HG02885 (cell line): Measurements from ENCODE around the gene PCDHGA1.

Experiments used
- ATAC-seq: cut with Tn5 transposase; IDR thresholded peaks from one replicate; pipeline ENCODE4 v1.9.1; 2021; ENCODE audit warnings: mild to moderate bottlenecking; ENCODE audit not compliant: unreplicated experiment, poor library complexity

The PCDHGA1 gene

GRCh38 chr5:141510160-141510559 lies 179.8 kb downstream of the PCDHGA1 start:
- ATAC-seq = no peak

GRCh38 chr5:141510850-141511601 lies 180.7 kb downstream of the PCDHGA1 start:
- ATAC-seq = peak; percentile 11

- ATAC-seq = no peak
These were observed 181.5 kb downstream of the PCDHGA1 start for GRCh38 chr5:141511771-141512325.

- ATAC-seq = no peak
These were observed 182.1 kb downstream of the PCDHGA1 start for GRCh38 chr5:141512390-141512910.

- ATAC-seq = no peak
These were observed 182.8 kb downstream of the PCDHGA1 start for GRCh38 chr5:141512911-141513626.

- peak; percentile 39 for ATAC-seq
These were observed 183.5 kb downstream of the PCDHGA1 start for GRCh38 chr5:141513627-141514329.

- peak; percentile 13 for ATAC-seq
These were observed 184.2 kb downstream of the PCDHGA1 start for GRCh38 chr5:141514330-141515133.

GRCh38 chr5:141515141-141515540 lies 184.8 kb downstream of the PCDHGA1 start:
- ATAC-seq = no peak

- ATAC-seq = no peak
These were observed 185.8 kb downstream of the PCDHGA1 start for GRCh38 chr5:141515946-141516671.

- no peak for ATAC-seq
These were observed 186.3 kb downstream of the PCDHGA1 start for GRCh38 chr5:141516672-141517025.

- no peak for ATAC-seq
These were observed 187.0 kb downstream of the PCDHGA1 start for GRCh38 chr5:141517312-141517711.

GRCh38 chr5:141517880-141518617 lies 187.7 kb downstream of the PCDHGA1 start:
- no peak for ATAC-seq

- no peak for ATAC-seq
These were observed 188.3 kb downstream of the PCDHGA1 start for GRCh38 chr5:141518618-141519015.

GRCh38 chr5:141519605-141520565 lies 189.6 kb downstream of the PCDHGA1 start:
- no peak for ATAC-seq

GRCh38 chr5:141521244-141521781 lies 191.0 kb downstream of the PCDHGA1 start:
- no peak for ATAC-seq

- ATAC-seq = no peak
These were observed 192.0 kb downstream of the PCDHGA1 start for GRCh38 chr5:141522301-141522700.

- no peak for ATAC-seq
These were observed 193.7 kb downstream of the PCDHGA1 start for GRCh38 chr5:141523991-141524390.
